HS-27A (cell line): ENCODE data around the gene MYL5.

Experiments used
- DNase-seq: peaks from one replicate; pipeline ENCODE4 v3.0.0-alpha.2; 2012; ENCODE audit warnings: low read depth, missing footprints

The MYL5 gene

DNA sequence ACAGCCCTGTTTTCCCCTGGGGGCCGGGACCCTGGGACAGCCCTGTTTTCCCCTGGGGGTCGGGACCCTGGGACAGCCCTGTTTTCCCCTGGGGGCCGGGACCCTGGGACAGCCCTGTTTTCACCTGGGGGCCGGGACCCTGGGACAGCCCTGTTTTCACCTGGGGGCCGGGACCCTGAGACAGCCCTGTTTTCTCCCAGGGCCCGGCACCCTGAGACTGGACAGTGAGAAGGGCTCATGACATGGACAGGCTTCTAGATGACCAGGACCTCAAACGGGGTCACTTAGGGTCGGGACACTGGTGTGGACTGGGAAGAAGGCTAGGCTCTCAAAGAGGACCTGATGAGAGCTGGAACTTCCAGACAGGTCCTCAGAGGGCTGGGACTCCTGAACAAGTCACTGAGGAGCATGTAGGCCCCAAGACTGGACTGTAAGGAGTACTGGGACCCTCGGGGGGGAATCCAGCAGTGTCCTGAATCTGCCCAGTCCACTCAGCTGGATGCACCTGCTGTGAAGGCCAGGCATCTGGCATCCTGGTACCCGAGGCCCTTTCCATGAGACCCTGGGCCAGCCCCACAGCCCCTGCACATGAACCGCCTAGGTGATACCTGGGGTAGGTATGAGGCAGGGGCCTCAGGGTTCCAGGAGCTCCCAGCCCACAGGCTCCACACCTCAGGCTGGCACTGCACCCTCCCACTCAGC, 33.7 kb downstream of the MYL5 start:
- DNase-seq: no peak

DNA sequence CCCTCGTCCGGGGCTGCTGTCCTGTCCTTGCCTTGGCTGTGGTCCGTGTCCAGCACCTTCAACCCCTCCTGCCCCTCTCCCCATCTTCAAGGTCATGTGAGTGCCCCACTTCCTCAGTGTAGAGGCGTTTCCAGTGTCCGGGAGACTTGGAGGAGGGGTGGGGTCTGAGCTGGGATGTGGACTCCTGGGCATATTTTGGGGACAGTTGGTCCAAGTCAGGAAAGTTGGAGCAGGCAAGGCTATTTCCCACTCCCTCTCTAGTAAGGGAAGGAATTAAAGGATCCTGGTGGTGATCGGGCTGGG, 34.2 kb downstream of the MYL5 start:
- no peak for DNase-seq

- DNase-seq: no peak
These were observed 35.0 kb downstream of the MYL5 start for GRCh38 chr4:709348-709747.

- no peak for DNase-seq
These were observed 35.8 kb downstream of the MYL5 start for GRCh38 chr4:710116-710515.

- no peak for DNase-seq
These were observed 36.6 kb downstream of the MYL5 start for GRCh38 chr4:710916-711315.

- DNase-seq: no peak
These were observed 37.8 kb downstream of the MYL5 start for GRCh38 chr4:712093-712492.

DNA sequence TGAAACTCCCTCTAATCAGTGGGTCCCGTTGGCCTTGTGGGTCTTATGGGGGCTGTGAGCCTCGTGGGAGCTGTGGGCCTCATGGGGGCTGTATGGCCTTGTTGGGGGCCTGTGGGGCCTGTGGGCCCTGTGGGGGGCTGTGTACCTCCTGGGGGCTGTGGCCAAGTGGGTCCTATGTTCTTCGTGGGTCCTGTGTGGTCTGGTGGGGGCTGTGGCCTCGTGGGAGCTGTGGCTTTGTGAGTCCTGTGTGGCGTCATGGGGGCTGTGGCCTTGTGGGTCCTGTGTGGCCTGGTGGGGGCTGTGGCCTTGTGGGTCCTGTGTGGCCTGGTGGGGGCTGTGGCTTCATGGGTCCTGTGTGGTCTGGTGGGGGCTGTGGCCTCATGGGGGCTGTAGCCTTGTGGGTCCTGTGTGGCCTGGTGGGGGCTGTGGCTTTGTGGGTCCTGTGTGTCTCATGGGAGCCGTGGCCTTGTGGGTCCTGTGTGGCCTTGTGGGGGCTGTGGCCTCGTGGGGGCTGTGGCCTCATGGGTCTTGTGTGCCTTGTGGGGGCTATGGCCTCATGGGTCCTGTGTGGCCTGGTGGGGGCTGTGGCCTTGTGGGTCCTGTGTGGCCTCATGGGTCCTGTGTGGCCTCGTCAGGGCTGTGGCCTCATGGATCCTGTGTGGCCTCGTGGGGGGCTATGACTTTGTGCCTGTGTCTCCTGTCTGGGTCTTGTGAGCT, 38.7 kb downstream of the MYL5 start:
- DNase-seq: no peak

GRCh38 chr4:714087-714486, 39.7 kb downstream of the MYL5 start:
- no peak for DNase-seq

- DNase-seq: no peak
These were observed 43.4 kb downstream of the MYL5 start for GRCh38 chr4:717601-718320.

GRCh38 chr4:718460-718859, 44.1 kb downstream of the MYL5 start:
- no peak for DNase-seq

GRCh38 chr4:720111-720860, 45.9 kb downstream of the MYL5 start:
- no peak for DNase-seq

GRCh38 chr4:721261-722168, 47.2 kb downstream of the MYL5 start:
- no peak for DNase-seq

- no peak for DNase-seq
These were observed 47.9 kb downstream of the MYL5 start for GRCh38 chr4:722169-722725.

- no peak for DNase-seq
These were observed 48.6 kb downstream of the MYL5 start for GRCh38 chr4:722851-723360.

DNA sequence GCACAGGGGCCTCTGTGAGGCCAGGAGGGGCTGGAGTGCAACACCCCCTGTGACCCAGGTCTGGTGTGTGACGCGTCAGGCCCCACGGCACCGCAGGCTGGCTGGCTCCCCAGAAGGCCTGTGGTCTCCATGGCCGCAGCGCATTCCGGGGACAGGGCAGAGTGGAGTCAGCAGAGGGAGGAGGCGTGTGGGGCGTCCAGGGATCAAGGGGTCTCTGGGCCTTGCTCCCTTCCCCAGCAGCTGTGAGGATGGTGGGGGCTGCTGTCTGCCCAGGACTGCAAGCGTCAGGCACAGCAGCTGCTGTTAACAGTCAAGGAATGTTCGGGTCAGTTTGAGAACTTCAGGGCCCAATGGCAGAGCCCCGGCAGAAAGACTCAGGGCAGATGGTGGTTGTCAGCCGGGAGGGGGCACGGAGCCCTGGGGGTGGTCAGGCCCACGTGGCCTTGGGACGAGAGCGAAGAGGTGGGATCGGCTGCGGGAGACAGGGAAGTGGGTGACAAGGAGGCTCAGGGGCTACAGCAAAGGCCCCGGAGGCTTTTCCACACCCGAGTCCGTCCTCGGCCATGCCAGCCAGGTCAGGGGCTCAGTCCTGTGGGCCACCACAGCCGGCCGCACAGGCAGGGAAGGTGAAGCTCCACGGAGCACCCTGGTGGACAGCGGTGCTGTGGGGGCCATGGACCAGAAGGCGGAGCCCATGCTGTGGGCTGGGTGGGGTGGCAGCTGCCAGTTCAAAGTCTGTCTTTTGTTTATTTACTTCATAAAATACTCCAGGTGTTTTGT, 49.6 kb downstream of the MYL5 start:
- DNase-seq: no peak

DNA sequence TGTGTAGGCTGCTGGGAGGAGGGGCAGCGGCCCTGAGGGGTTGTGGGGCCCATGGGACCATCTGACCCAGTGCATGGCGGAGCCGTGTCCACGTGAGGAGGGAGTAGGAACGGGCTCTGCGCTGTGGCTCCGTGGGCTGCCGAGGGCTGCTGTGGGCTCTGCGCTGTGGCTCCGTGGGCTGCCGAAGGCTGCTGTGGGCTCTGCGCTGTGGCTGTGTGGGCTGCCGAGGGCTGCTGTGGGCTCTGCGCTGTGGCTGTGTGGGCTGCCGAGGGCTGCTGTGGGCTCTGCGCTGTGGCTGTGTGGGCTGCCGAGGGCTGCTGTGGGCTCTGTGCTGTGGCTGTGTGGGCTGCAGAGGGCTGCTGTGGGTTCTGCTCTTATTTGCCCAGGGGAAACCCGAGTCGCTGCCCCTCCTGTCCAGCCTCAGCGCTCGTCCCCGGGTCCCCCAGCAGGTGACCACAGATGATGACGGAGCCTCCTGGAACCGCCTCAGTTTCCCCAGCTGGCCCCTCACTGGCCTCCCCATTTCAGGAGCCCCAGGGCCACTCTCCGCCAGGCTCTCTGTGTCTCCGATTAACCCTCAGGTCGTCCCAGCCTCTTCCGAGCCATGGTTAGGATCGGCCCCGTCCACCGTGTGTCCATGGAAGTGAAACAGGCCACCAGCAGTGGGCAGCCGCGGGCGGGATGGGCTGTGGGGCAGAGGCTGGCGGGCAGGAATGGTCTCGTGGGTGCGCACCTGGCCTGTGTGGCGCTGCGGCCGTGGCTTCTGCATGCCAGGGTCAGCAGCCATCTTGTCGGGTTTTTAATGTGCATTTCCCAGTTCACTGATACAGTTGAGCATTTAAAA, 51.3 kb downstream of the MYL5 start:
- no peak for DNase-seq

GRCh38 chr4:726235-726787, 52.0 kb downstream of the MYL5 start:
- no peak for DNase-seq

DNA sequence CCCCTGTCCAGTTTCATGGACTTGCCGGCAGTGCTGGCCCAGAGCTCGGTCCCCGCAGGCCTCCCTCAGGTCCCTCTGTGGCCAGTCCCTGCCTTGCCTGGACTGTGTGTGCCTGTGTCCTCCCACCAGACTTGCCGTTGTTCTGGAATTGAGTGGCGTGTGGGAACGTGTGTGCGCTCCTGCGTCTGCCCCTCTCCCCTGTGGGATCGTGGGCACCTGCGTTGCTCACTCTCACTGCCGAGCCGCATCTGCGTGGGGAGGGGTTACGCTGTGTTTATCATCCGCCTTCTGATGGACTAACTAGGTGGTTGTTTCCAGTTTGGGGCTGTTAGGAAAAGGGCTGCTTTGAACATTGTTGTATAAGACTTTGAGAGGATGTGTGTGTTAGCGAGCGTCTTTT, 52.5 kb downstream of the MYL5 start:
- DNase-seq: no peak

GRCh38 chr4:727576-727975, 53.2 kb downstream of the MYL5 start:
- no peak for DNase-seq
